ENCODE measurements around the gene NRCAM.

DNA sequence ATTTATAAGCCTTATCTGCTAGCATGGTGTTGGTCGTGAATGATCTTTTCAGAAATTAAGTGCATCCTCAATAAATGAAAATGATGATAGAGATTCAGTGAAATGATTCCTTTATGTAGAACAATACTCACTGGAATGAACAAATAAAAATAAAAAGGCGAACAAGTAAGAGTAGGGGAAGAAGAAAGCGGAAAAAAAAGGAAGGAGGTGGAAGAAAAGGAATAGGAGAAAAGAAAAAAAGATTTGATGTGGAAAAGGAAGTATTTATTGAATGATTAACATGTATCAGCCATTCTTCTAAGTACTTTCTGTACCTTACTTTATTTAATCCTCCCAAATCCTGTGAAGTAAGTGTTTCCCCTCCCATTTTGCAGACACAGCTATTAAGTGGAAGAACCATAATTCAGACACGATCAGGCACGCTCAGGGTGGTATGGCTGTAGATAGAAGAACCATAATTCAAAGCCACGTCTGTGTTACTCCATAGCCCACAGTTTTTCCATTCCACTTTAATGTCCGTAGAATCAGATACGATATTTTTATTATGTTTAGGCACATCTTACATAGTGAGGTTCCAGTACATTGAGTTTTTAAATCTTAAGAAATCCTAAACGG is 169.8 kb downstream of the NRCAM start:
- no peak for TF ChIP-seq POLR2AphosphoS5 (IDR thresholded peaks at IDR 0.05)
- TF ChIP-seq, protein P1, sequence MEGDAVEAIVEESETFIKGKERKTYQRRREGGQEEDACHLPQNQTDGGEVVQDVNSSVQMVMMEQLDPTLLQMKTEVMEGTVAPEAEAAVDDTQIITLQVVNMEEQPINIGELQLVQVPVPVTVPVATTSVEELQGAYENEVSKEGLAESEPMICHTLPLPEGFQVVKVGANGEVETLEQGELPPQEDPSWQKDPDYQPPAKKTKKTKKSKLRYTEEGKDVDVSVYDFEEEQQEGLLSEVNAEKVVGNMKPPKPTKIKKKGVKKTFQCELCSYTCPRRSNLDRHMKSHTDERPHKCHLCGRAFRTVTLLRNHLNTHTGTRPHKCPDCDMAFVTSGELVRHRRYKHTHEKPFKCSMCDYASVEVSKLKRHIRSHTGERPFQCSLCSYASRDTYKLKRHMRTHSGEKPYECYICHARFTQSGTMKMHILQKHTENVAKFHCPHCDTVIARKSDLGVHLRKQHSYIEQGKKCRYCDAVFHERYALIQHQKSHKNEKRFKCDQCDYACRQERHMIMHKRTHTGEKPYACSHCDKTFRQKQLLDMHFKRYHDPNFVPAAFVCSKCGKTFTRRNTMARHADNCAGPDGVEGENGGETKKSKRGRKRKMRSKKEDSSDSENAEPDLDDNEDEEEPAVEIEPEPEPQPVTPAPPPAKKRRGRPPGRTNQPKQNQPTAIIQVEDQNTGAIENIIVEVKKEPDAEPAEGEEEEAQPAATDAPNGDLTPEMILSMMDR (IDR thresholded peaks at IDR 0.05), result no peak
- no peak for TF ChIP-seq POLR2A (IDR thresholded peaks at IDR 0.05)
- no peak for TF ChIP-seq EP300 (IDR thresholded peaks at IDR 0.05)

Data from gastroesophageal sphincter (tissue), 3 donors.